G401 (cell line): ENCODE results near the gene SMYD5. TPM values are rescaled to one million over a fixed set of nuclear protein-coding genes. Genes with fewer than 3 reads are reported as not detected.

Source experiments
- DNase-seq: peaks from one replicate; pipeline ENCODE4 v3.0.0-alpha.2; 2015; ENCODE audit warnings: low spot score
- in situ Hi-C: cut with HindIII; loops from 2 replicates; pipeline ENCODE4 v1.10.0; 2016; ENCODE audit warnings: low sequenced_read_pairs, mixed read lengths
- total RNA-seq: library from RNA; depleted of rRNA; stranded (reverse); fragments of >200 nt; shearing (Covaris generic); gene quantifications from 2 replicates; pipeline ENCODE4 v1.2.3, GENCODE V29; 2014; rRNA removed

SMYD5 gene
- total RNA-seq, 1 experiment from 2014 or later, result 40.0 TPM

DNA sequence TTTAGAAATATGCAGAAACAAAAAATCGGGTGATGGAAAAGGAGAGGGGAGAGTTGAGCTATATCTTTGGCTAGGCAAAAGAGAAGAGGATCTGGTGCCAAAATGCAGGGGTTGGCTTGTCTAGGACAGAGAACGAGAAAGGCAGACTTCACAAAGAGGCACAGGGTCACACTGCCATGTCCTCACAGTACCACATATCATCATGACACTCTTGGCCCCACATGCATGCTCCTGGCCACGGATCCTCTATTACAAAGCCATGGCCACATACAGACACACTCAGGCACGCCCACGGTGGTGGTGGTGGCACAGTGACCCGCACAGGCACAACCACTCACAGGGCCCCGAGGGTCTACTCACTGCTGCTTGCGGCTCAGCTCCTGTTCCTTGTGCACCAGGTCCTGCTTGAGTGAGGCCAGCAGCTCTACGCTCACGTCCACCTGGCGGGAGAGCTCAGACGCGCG, 54.4 kb downstream of the SMYD5 start:
- no peak for DNase-seq
- in situ Hi-C loops, result no loop called here

DNA sequence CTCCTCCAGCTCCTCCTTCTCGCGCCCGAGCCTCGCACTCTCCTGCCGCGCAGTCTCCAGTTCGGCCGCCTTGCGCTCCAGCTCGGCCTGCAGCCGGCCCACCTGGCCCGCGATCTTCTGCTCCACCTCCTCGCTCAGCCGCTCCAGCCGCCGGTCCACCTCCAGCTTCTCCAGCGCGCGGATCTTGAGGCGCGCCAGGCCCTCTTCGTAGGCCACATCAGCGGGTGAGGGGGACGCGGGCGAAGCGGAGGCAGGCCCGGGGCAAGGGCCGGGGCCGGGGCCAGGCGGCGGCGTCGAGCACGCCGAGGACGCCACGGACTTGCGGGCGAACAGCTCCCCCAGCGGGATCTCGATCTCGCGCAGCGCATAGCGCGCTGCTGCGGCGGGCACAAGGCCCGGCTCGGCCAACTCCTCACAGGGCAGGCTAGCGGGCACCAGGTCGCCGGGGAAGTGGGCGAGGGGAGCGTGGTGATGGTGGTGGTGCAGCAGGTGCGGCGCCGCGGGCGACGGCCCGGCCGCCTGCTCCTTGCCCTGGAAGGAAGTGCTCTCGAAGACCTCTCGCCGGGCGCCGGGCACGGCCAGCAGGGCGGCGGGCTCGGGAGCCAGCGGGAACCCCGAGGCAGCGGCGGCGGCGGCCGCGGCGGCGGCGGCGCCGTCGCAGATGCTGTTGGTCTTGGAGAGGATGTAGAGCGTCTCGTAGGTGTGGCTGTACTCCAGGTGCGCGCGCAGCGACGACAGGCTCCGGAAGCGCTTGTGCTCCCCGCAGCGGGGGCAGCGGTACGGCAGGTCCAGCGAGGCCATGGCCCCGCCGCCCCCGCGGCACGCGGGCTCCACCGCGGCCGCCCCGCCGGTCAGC, 55.0 kb downstream of the SMYD5 start:
- in situ Hi-C loops, result no loop called here
- peak; percentile 77 for DNase-seq

DNA sequence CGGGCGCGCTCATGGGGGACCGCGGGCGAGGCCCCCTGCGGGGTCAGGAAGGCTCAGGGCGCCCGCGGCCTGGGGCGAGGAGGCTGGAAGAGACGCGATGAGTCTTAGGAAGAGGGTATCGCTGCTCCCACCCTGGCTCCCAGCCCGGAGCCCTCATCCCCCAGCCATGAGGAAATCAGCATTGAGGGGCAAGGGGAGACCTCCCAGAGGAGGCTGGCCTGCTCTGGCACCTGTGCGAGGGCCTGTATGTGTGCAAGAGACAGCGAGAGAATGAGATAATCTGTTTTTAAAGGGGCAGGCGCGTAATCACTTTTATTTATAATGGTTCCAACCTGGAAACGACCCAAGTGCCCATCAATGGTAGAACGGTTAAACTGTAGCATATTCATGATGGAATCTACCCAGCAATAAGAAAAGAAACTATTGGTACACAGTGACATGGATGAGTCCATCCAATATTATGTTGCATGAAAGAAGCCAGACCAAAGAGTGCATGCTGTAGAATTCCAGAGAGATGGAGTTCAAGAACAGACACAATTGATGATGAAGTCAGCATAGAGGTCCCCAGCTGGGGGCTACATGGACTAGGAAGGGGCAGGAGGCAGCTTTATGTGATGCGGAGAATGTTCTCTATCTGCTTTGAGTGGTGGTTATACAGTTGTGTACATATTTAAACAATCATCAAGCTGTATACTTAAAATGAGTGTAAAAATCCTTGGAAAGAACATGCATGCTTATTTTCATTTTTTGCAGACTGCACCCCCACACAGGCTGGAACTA, 55.8 kb downstream of the SMYD5 start:
- in situ Hi-C loops, result no loop called here
- DNase-seq, result peak; percentile 36

DNA sequence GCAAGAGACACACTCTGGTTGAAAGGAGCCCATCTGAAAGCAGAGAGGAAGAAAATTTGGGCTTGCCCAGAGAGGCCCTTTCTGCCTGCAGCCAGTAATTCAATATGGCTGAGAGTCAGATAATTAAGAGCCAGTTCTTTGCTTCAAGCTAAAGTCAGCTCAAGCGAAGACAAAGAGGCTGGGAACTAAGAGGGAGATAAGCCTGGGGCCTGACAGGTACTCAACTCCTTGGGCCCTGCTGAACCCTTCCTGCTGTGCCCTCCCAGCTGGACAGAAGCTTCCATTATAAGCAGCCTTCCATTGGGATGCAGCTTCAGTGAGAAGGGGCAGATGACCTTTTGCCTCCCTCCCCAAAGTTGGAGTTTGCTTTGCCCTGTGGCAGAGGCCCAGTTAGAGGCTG, 58.2 kb downstream of the SMYD5 start:
- DNase-seq, result no peak
- in situ Hi-C loops, result no loop called here

Other genes starting within 250 kb of the SMYD5 start
- 11.4 and 24.6 TPM in 2 replicates for gene SFXN5, start 142.5 kb upstream of the SMYD5 start, total RNA-seq
- 18.1 and 19.0 TPM in 2 replicates for gene RAB11FIP5, start 101.3 kb upstream of the SMYD5 start, total RNA-seq
- not detected in 2 replicates for gene NOTO, start 11.7 kb upstream of the SMYD5 start, total RNA-seq
- 21.9 and 33.7 TPM in 2 replicates for gene PRADC1, start 19.0 kb downstream of the SMYD5 start, total RNA-seq
- 797 and 982 TPM in 2 replicates for gene CCT7, start 20.1 kb downstream of the SMYD5 start, total RNA-seq
- 3.6 and 11.1 TPM in 2 replicates for gene FBXO41, start 70.2 kb downstream of the SMYD5 start, total RNA-seq
- not detected in 2 replicates for gene EGR4, start 79.3 kb downstream of the SMYD5 start, total RNA-seq
- 10.0 and 36.2 TPM in 2 replicates for gene ALMS1, start 171.6 kb downstream of the SMYD5 start, total RNA-seq